Measurements from ENCODE around the gene ABCA13. TPM values are rescaled to one million over a fixed set of nuclear protein-coding genes. Genes with fewer than 3 reads are reported as not detected.
"Not testable (repeated sequence)": the region's sequence is repeated elsewhere in the genome, so short reads cannot be mapped to it uniquely, and the experiment has no call there.

The ABCA13 gene
- total and polyA plus RNA-seq, 2 of the 4 experiments (the other 2 are of a cell fraction) = under 0.01 to 0.07 TPM

GRCh38 chr7:48193421-48193820 is 22.2 kb downstream of the ABCA13 start:
- H3K9ac ChIP-seq (ENCODE audit: low read depth, low read length) = no peak overlapping the region
- H4K8ac ChIP-seq (ENCODE audit: low read depth in 2 of 2, low read length in 2 of 2) = no peak overlapping the region
- H3K36me3 ChIP-seq (ENCODE audit: control insufficient read depth, insufficient read depth, low read length) = no peaks in the 10 kb centered on the region
- H4K5ac ChIP-seq (ENCODE audit: low read depth, low read length) = no peak overlapping the region
- no peak overlapping the region for H3K4me3 ChIP-seq (ENCODE audit: insufficient read depth, low read depth, low read length)
- H3K79me1 ChIP-seq (ENCODE audit: low read depth in 1 of 2, low read length in 2 of 2) = no peaks in the 10 kb centered on the region
- peaks cover 2% of the 10 kb centered on the region for H3K27me3 ChIP-seq (ENCODE audit: control insufficient read depth, insufficient read depth, low read length)
- H2BK120ac ChIP-seq (ENCODE audit: low read depth, low read length) = no peak overlapping the region
- BruUV-seq (replicated peaks) = no TSS peak
- ChIA-PET POLR2A (ENCODE audit: unreplicated experiment) (no interaction called here), CTCF (no interaction called here)
- no peak overlapping the region for H2BK15ac ChIP-seq (ENCODE audit: low read depth, low read length)
- DNase-seq (no peak), ATAC-seq (ENCODE audit: low read depth) (no peak)
- no peak overlapping the region for H3K27ac ChIP-seq (ENCODE audit: insufficient read depth, low read length)
- H3K18ac ChIP-seq (ENCODE audit: low read depth, low read length) = no peak overlapping the region
- in situ Hi-C loops (cut with MboI; ENCODE audit: low sequenced_read_pairs) = no loop called here
- H3K56ac ChIP-seq (ENCODE audit: extremely low read depth, insufficient read depth, low read length) = no peak overlapping the region
- no peak overlapping the region for H3K4ac ChIP-seq (ENCODE audit: low read depth, low read length)
- H3K23ac ChIP-seq (ENCODE audit: low read depth, low read length) = no peak overlapping the region
- dilution Hi-C loops (cut with HindIII; ENCODE audit: low sequenced_read_pairs, unreplicated experiment) = no loop called here
- no peak overlapping the region for H2AFZ ChIP-seq (replicated peaks; ENCODE audit: low read length, poor library complexity)
- 0 out of 2 replicates have a peak, but pooled peaks cover 2% of the 10 kb centered on the region for H3K9me3 ChIP-seq (ENCODE audit: control insufficient read depth, insufficient read depth, low read length)
- no peak overlapping the region for H2AK5ac ChIP-seq (ENCODE audit: low read depth, low read length)
- TF ChIP-seq RFX5 (IDR thresholded peaks at IDR 0.05; ENCODE audit: low read depth, low read length) = no peak
- TF ChIP-seq FOS (IDR thresholded peaks at IDR 0.05; ENCODE audit: low read depth, low read length) = no peak
- no peaks in the 10 kb centered on the region for H4K20me1 ChIP-seq (ENCODE audit: insufficient read depth, low read length)
- 0% methylated on average over 1 of the region's 1 CpG; no CpG with 5 or more reads in 1 of the 2 experiments for WGBS, 2 experiments (ENCODE audit: extremely low coverage in 2 of 2, insufficient read length in 1 of 2)
- H3K9me1 ChIP-seq (ENCODE audit: insufficient read depth, low read length) = no peaks in the 10 kb centered on the region
- H2BK5ac ChIP-seq (ENCODE audit: low read depth, low read length, poor library complexity, severe bottlenecking) = no peak overlapping the region
- intact Hi-C loops (cut with micrococcal nuclease) = no loop called here
- H2BK20ac ChIP-seq (ENCODE audit: low read depth, low read length) = no peak overlapping the region
- H4K91ac ChIP-seq (ENCODE audit: insufficient read depth, low read depth, low read length) = no peak overlapping the region
- no peak overlapping the region for H3K4me2 ChIP-seq (ENCODE audit: low read depth, low read length)
- no peak overlapping the region for H2AK9ac ChIP-seq (replicated peaks; ENCODE audit: low read depth, low read length, poor library complexity)
- H3K14ac ChIP-seq (replicated peaks; ENCODE audit: low read depth, low read length) = no peak overlapping the region
- H3K4me1 ChIP-seq (ENCODE audit: control insufficient read depth, insufficient read depth, low read length) = no peaks in the 10 kb centered on the region

GRCh38 chr7:48200946-48201589 is 29.8 kb downstream of the ABCA13 start:
- H2AFZ ChIP-seq (replicated peaks; ENCODE audit: low read length, poor library complexity); BruUV-seq (replicated peaks); H2BK15ac ChIP-seq (ENCODE audit: low read depth, low read length); intact Hi-C loops (cut with micrococcal nuclease); CTCF ChIA-PET; H3K14ac ChIP-seq (replicated peaks; ENCODE audit: low read depth, low read length); H3K27me3 ChIP-seq (ENCODE audit: control insufficient read depth, insufficient read depth, low read length); H3K4me1 ChIP-seq (ENCODE audit: control insufficient read depth, insufficient read depth, low read length); H4K8ac ChIP-seq (ENCODE audit: low read depth in 2 of 2, low read length in 2 of 2); H3K79me1 ChIP-seq (ENCODE audit: low read depth in 1 of 2, low read length in 2 of 2); H2AK9ac ChIP-seq (replicated peaks; ENCODE audit: low read depth, low read length, poor library complexity); H3K36me3 ChIP-seq (ENCODE audit: control insufficient read depth, insufficient read depth, low read length); dilution Hi-C loops (cut with HindIII; ENCODE audit: low sequenced_read_pairs, unreplicated experiment); H2BK120ac ChIP-seq (ENCODE audit: low read depth, low read length); H3K4me3 ChIP-seq (ENCODE audit: insufficient read depth, low read depth, low read length); H3K9me3 ChIP-seq (ENCODE audit: control insufficient read depth, insufficient read depth, low read length); H4K5ac ChIP-seq (ENCODE audit: low read depth, low read length); H2BK5ac ChIP-seq (ENCODE audit: low read depth, low read length, poor library complexity, severe bottlenecking); H3K27ac ChIP-seq (ENCODE audit: insufficient read depth, low read length); H3K23ac ChIP-seq (ENCODE audit: low read depth, low read length); DNase-seq; H3K9me1 ChIP-seq (ENCODE audit: insufficient read depth, low read length); H3K9ac ChIP-seq (ENCODE audit: low read depth, low read length); H2AK5ac ChIP-seq (ENCODE audit: low read depth, low read length); ATAC-seq (ENCODE audit: low read depth); H4K20me1 ChIP-seq (ENCODE audit: insufficient read depth, low read length); H4K91ac ChIP-seq (ENCODE audit: insufficient read depth, low read depth, low read length); H2BK20ac ChIP-seq (ENCODE audit: low read depth, low read length); H3K56ac ChIP-seq (ENCODE audit: extremely low read depth, insufficient read depth, low read length); H3K4me2 ChIP-seq (ENCODE audit: low read depth, low read length); POLR2A ChIA-PET (ENCODE audit: unreplicated experiment); H3K4ac ChIP-seq (ENCODE audit: low read depth, low read length); H3K18ac ChIP-seq (ENCODE audit: low read depth, low read length); in situ Hi-C loops (cut with MboI; ENCODE audit: low sequenced_read_pairs): not testable (repeated sequence)
- 91% methylated on average over 4 of the region's 19 CpGs; no CpG with 5 or more reads in 1 of the 2 experiments for WGBS, 2 experiments (ENCODE audit: extremely low coverage in 2 of 2, insufficient read length in 1 of 2)
